Medulla oblongata (tissue), 1 donor: ENCODE measurements around the gene MBP.
A peak's percentile ranks its signal among the peaks of the same experiment; 100 is the strongest.

Experiments used
- DNase-seq: peaks from one replicate; pipeline ENCODE4 v3.0.0-alpha.2; 2015; ENCODE audit errors: extremely low spot score

The MBP gene

DNA sequence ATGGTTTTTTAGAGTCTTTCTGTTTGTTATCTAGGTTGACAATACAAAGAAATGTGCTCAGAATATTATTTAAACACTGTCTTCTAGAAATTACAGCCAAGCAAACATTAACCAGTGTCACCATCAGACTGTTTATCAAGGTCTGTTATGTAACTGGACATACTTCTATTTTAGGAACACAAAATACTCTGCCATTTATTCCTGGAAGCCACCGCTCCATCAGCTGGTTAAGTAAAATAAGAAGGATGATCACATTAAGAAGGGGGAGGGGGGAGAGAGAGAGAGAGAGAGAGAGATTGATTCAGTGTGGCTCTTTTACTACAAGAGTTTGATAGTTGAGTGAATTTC, 47.9 kb downstream of the MBP start:
- peak; percentile 63 for DNase-seq

DNA sequence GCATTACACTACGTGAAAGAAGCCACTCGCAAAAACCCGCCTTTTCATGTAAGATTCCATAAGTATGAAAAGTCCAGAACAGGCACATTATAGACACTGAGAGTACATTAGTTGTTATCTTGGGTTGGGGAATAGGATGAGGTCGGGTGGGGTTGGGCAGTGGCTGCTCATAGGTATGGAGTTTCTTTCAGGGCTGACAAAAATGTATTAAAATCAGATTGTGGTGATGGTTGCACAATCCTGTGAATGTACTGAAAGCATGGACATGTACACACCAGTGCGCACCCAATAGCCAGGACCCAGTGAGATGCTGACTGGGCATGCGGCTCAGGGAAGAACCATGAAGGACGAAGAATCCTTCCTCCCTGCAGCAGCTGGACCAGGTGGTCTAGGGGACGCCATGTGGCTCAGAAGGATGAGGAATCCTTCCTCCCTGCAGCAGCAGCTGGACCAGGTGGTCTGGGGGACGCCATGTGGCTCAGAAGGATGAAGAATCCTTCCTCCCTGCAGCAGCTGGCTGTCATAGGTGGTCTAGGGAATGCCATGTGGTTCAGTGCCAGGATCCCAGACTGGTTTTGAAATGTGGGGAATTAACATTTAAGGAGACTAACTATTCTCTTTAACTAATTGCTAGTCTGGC, 50.1 kb downstream of the MBP start:
- no peak for DNase-seq

DNA sequence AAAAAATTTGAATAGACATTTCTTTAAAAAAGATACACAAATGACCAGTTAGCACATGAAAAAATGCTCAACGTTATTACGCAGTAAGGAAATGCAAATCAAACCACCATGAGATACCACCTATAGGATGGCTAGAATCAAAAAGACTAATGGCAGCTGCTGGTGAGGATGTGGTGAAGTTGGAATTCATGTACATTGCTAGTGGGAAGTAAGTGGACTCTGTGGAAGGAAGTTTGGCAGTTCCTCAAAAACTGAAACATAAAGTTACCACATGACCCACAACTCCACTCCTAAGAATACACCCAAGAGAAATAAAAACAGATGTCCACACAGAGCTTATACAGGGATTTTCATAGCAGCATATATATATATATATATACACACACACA, 51.2 kb downstream of the MBP start:
- peak; percentile 65 for DNase-seq

DNA sequence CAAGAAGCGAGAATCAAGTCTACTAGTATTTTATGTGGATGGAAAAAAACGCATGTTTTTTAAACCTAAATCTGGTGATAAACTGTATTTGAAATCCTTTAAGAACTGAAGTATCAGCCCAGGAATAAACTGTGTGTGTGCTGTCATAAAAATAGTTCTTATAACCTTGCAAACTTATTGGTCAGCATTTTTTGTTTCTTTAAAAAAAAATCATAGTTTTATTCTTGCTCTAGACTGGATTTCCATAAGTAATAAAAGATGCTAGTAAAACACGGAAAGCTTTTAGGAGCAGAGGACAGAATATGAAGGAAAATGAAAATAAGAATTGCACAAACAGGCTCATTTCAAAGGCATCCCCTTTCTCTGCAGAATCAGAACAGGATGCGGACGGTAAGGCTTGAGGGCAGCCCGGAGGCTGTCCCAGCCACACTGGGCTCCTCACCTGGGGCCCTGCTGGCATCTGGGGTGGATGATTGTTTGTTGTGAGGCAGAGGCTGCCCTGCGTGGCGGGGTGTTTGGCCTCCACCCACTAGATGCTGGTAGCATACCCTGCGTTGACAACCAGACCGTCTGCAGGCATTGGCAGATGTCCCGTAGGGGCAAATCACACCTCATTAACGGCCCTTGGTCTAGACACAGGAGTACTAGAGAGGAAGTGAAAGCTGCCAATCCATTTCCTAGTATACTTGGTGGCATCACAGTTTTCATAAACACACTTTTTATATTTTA, 52.5 kb downstream of the MBP start:
- peak; percentile 32 for DNase-seq

DNA sequence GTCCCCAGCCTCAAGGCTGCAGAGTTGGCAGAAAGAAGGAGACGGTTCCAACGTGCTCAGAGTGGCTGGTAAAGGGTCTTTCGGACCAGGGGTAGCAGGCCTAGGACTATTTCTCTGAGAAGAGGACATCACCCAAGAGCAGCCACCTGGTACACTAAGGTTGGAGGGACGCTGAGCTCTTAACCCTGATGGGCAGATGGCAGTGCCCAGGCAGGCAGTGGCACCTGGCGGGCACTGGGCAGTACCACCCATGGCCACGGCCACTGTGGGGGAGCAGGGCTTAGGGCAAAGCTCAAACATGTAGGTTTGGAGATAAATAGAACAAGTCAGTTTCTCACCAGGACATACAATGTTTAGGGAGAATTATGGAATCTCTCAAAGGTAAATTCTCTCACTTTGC, 53.5 kb downstream of the MBP start:
- no peak for DNase-seq

DNA sequence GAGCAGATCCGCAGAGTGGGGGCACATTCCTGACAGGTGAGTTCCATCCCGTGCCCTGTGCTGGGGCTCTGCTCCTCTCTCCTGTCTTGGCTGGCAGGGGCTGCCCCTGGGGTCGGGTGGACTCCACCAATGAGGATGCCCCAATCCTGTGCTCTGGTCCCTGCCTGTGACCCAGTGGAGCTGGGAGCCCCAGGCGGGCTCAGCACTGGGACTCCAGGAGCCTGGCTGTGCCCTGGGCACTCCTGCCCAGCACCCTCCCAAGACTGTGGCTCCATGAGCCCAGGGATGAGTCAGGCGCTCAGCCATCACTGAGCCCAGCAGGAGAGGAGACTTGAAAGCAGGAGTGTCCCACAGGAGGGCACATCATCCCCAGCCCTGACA, 53.9 kb downstream of the MBP start:
- DNase-seq = no peak

DNA sequence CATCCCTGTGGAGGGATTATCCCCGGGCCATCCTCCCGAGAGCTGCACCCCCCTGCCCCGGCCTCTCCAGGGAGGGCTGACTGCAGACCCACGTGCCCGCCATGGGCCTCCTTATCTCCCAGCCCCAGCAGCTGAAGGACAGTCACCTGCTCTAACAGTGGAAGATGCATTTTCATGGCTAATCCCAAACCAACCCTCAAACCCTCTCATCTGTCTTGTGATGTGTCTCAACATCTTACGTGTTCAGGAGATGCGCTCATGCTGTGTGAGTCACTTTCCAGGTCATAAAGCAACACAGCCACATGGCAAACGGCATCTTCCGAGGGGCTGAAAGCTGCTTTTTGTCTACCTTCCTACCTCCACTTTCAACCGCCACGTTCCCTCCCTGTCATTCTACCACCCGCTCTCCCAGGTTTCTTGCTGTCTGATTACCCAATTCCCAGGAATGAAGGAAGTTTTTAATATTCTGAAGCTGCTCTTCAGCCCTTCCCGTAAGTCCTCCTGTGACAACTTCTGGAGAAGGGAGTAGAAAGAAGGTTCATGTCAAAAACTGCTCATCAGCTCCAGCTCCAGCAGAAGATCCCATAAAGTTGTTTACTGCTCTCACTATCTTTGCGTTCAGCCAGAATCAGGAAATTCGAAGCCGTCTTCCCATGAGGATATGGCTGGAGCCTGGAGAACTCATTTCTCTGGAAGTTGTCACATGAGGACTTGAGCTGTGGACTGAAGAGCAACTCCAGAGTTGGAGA, 54.5 kb downstream of the MBP start:
- no peak for DNase-seq

DNA sequence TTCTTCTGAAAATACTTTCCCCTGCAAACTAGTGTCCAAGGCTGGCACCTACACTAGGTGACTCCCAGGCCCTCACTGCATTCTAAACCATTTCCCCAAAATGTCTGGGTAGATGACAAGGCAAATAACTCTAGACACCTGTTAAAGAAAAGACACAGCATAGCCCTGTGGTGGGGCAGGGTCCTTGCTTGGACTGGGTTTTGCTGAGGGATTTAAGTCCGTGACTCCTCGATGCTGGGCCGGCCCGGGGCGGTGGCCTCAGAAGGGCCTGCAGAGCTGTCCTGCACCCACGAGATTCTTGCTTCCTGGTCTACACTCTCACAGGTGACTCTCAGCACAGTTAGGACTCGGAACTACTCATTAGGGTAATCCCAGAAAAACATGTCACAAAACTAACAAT, 55.2 kb downstream of the MBP start:
- DNase-seq = no peak

DNA sequence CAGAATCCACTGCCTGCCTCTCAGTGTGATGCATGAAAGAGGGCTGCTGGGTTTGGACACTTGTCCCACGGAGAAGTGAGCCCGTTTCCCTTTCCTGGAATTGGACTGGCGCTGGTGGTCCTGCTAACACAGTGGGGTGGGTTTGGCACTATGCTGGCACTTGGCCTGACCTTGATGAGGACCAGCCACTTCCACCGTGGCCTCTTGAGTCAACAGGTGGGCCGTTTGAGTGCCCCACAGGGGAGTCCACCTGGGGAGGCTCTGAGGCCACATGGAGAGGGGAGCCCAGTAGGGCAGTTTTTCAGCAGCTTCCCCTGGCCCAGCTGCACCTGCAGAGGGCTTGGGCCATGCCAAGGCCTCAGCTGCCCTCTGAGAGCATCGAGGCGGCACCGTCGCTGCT, 56.5 kb downstream of the MBP start:
- no peak for DNase-seq

DNA sequence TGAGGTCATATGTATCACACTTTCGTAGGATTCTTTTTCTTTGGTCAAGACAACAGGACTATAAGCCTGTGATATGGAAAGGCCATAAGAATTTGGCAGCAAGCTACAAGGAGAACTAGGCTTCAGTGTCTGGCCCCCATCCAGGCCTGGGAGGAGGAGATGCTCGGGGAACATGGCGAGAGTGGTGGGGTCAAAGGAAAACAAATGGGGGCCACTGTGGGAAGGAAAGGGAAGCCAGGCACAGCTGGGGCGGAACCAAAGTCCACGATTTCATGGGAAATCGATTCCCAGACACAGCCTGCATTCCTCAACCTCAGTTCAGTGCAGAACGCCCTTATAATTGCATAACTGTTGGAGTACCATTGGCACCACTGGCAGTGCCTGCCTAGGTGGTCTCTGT, 58.2 kb downstream of the MBP start:
- no peak for DNase-seq

DNA sequence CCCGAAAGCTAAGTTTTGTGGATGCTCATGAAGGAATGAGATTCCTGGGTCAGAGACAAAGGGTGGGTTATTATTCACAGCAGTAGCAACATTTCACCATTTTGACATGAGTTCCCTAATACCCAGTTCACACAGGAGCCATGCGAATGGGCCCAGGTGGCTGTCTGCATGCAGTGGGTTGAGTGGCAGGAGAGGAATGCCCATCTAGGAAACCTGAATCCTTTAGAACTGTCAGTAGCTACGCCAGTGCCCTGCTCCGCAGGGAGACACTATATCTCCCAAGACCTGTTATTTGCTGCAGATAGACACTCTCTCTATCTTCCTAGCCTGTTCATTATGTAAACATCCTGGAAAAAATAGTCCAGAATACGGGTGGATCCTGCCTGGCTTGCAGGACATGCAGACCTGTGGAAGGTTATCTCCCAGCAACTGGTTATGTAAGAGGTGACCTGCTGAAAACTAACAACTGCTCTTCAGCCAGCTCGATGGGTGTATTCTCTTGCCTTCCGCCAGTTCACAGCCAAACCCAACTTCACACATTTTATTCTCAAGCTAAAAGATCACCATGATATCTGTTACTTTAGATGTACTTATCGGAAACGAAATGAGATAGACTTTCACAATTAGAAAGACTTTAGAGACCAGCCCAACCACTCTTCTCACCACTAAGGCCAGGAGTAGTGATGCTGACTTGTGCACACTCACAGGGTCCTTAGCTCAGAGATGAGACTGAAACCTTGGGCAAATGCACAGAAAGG, 59.1 kb downstream of the MBP start:
- DNase-seq = no peak

DNA sequence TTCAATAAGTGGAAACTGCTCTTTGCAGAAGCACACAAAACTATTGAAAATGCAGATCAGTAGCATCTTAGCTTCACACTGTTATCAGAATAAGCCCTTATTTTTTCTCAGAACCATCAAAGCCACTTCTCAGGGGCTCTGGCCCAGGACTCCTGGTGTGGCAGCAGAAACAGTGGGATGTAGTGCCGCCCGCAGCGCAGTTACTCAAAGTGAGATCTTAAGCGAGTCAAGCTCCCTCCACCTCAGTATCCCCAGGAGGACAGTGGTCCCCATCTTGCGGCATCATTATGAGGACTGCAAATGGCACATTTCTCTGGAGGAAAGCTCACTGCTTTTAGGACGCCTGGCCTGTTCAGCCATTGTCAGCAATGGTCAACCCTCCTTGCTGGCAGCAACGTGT, 60.0 kb downstream of the MBP start:
- no peak for DNase-seq

DNA sequence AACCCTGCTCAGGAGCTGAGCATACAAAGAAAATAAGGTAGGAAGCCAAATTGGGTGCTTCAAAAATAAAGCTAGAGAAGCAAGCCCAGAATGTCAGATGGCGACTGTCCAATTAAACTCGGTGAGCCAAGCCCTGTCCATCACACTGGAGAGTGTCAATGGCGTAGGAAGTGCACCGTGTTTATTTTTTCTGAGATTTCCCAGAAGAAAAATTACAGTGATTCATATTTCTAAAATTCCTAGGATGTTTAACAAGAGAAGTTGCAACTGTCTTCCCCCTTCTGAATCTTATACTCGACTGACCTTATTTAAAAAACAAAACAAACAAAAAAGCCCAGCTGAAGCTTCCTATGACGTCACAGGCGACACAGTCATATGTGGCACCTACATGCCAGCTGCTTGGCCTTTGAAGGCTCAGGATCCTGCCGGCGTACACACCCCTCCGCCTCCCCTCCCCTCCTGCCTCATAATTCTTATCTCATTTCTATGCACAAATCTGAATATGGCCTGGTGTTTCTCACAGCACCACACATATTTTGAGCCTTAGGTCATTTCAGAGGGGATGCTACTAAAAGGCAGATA, 60.8 kb downstream of the MBP start:
- DNase-seq = no peak

DNA sequence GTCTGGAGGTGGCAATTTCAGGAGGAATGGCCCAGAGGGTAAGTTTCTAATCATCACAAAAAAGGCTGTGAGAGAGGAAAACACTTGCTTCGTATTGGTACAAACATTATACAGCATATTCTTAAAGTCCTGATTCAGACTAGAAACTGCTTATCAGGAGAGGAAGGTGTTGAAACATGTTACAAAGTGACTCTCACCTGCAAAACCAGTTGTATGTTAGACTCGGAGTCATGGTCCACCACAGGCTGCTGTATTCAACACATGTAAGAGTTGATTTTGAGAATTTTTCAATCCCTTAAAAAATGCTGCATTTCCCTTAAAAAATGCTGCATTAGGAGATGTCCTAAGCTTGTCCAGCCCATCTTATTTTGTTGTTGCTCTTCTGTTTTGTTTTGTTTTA, 61.5 kb downstream of the MBP start:
- no peak for DNase-seq

DNA sequence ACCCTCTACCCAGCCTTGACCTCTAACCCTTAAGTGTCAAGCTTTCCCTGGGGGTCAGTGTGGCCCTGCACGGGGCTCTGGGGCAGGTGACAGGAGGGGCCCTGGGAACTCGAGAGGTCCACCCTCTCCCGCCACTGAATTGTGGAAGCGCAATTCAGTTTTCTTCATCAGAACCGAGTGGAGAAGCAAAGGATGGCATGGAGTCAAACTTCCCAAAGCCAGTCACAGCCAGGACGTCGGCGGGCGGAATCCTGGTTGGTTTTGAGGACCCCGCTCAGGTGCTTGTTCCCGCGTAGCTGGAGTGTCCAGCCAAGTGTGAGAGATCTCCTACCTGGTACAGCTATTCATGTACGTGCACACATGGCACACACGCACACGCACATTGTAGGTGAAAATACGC, 62.0 kb downstream of the MBP start:
- DNase-seq = no peak

DNA sequence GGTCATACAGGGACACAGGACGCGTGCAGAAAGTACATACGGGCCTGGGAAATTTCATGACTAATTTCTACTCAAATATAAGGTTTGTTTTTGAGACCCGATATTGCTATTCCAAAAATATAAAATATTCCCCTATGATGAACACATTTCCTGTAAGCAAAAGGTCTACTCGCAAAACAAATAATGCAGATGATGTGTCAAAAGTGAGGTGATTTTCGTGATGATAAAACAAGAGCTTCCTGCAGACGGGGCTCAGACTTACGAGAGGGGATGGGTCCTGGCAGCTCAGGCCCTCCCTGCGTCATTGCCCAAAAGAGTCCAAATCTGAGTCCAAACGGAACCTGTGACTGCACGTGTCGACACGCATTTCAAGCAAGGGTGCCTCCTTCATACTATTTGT, 62.7 kb downstream of the MBP start:
- DNase-seq = no peak

DNA sequence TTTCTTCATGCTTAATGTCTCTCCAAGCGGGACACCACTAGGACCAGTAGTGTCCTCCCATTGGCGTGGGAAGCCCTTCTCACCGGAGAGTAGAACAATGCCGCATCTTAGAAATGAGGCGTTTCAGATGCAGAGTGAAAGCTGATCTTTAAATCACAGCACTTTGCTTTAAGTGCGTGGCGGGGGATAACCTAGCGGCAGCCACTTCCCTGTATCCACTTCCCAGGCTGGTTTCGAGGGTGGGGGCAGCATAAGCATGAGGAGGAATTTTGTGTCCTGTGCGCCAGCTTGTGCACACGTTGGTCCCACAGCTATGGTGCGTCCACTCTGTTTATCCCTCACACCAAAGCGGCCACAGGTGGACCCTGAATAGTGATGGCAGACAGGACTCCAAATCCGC, 63.1 kb downstream of the MBP start:
- DNase-seq = peak; percentile 43

DNA sequence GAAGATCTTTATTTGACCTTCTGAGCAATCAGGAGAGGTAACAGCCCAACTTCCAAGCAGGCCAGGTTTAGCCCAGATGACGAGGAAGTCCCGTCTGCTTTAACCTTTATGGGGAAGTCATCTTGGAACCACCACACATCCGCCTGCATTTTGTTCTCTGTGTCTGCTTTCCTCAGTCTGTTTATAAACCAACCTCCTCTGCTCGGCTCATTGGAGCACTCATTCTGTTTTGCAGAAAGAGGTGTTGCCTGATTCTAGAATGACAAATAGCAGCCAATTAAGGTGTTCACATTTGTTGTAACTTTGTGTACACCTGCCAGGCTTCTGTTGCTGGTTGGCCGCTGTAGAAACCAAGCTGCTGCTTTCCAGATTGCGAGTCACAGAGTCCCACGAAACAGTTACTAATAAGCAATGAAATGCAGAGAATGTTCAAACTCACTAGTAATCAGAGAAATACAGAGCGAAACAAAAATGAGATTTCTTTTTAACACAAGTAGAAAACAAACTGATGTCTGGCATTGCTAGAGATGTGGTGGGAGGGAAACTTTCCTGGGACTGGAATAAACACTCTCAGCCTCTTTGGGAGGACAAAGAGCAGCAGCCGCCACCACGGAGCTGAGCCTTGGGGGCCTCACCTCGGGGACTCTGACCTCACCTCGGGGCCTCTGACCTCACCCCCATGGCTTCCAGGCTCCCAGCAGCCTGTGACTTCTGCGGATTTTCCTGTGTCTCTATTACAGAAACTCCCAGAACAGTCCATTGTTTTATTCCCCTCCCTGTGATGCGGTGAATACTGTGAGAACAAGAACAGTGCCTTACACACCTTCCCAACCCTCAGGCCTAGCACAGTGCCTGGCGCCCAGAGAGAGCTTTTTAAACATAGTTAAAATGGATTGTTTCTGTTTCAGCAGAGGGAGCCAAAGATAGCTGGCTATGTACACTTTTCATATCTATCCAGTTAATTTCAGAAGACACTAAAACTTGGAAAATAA, 64.0 kb downstream of the MBP start:
- DNase-seq = no peak

DNA sequence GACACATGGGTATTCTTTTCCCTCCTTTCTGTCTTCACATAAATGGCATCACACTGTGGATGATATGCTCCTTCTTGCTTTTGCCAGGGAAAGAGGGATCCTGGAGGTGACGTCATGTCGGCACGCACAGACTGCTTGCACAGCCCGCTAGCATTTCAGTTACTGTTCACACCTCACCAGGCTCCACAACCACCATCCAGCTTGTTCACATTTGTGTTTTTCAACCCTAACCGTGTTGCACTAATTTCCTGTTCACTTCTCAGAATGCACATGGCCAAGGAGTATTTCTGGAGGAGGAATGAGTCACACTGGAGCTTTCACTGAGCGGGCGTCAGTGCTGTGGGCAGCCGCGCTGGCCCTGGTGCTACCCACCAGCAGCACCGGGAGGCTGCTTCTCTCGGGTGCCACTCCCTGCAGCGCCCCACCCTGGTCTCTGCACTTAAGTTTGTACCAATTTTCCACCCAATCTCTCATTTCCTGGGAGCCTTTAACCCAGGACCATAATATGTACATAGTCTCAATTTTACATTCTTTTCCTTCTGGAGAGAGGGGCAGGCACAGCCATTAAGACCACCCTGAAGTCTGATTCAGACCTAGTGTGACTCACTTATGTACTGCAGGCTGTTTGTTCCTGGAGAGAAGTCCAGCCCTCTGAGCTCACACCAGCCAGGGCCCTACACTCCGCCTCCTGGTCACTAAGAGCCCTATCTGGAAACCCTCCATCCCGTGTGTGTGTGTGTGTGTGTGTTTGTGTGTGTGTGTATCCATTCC, 65.1 kb downstream of the MBP start:
- DNase-seq = peak; percentile 47

DNA sequence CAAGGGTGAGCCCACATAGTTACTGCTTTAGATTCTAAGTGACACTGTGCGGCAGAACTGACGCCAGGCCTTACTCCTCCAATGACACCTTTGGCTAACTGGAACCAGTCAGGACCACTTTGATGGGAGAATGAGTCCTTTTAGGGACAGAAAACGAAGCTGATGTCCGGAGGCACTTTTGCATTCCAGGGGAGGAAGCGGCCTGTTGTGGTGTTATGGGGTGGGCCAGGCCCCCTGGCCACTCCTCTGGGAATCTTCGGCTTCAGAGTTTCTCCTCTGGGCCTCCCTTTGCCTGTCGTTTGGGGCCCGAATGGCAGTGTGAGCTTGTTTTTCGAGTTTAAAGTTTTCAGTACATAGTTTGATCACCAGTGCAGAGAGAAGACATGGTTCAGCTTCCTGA, 65.9 kb downstream of the MBP start:
- DNase-seq = no peak
